HS-5 (cell line): Measurements from ENCODE around the gene RMDN3.

ENCODE experiments used
- DNase-seq: peaks from one replicate; pipeline ENCODE4 v3.0.0-alpha.2; 2012; ENCODE audit warnings: low read depth

Gene RMDN3

GRCh38 chr15:40747685-40748631 lies 7.1 kb downstream of the RMDN3 start:
- no peak for DNase-seq

- DNase-seq, result no peak
Measured at GRCh38 chr15:40746916-40747418, 8.1 kb downstream of the RMDN3 start.

- no peak for DNase-seq
Measured at GRCh38 chr15:40744815-40745152, 10.3 kb downstream of the RMDN3 start.

- peak; percentile 68 for DNase-seq
Measured at GRCh38 chr15:40743921-40744814, 10.9 kb downstream of the RMDN3 start.

- no peak for DNase-seq
Measured at GRCh38 chr15:40743485-40743901, 11.6 kb downstream of the RMDN3 start.

- no peak for DNase-seq
Measured at GRCh38 chr15:40739854-40740253, 15.2 kb downstream of the RMDN3 start.

- no peak for DNase-seq
Measured at GRCh38 chr15:40739047-40739446, 16.0 kb downstream of the RMDN3 start.

GRCh38 chr15:40737048-40737447 lies 18.0 kb downstream of the RMDN3 start:
- DNase-seq, result no peak

GRCh38 chr15:40736575-40736974 lies 18.5 kb downstream of the RMDN3 start:
- DNase-seq, result no peak

GRCh38 chr15:40731034-40731433 lies 24.0 kb downstream of the RMDN3 start:
- DNase-seq, result no peak

- DNase-seq, result no peak
Measured at GRCh38 chr15:40723919-40724318, 31.1 kb downstream of the RMDN3 start.

GRCh38 chr15:40722934-40723333 lies 32.1 kb downstream of the RMDN3 start:
- no peak for DNase-seq

- no peak for DNase-seq
Measured at GRCh38 chr15:40722354-40722753, 32.7 kb downstream of the RMDN3 start.

- no peak for DNase-seq
Measured at GRCh38 chr15:40721701-40722100, 33.4 kb downstream of the RMDN3 start.

- no peak for DNase-seq
Measured at GRCh38 chr15:40716165-40716564, 38.9 kb downstream of the RMDN3 start.

- no peak for DNase-seq
Measured at GRCh38 chr15:40714144-40714543, 40.9 kb downstream of the RMDN3 start.

- no peak for DNase-seq
Measured at GRCh38 chr15:40706121-40706520, 48.9 kb downstream of the RMDN3 start.

GRCh38 chr15:40702077-40702476 lies 53.0 kb downstream of the RMDN3 start:
- DNase-seq, result no peak

- DNase-seq, result no peak
Measured at GRCh38 chr15:40697916-40698315, 57.1 kb downstream of the RMDN3 start.

GRCh38 chr15:40696228-40696627 lies 58.8 kb downstream of the RMDN3 start:
- DNase-seq, result no peak

GRCh38 chr15:40695469-40695890 lies 59.6 kb downstream of the RMDN3 start:
- DNase-seq, result no peak

GRCh38 chr15:40694688-40695468 lies 60.2 kb downstream of the RMDN3 start, which contains the start of gene RAD51:
Gene RAD51 (plus strand): TSS chr15:40695174. CDS start chr15:40698759, 3,585 bp downstream.
- DNase-seq, result peak; percentile 83
